Retina (tissue), 1 donor: ENCODE data around the gene UBL3.

Experiments used
- DNase-seq: peaks from one replicate; pipeline ENCODE4 v3.0.0-alpha.2; 2016

UBL3 gene

GRCh38 chr13:29850213-29850898 lies at the start of gene UBL3:
UBL3 (minus strand) TSS chr13:29850617; CDS start chr13:29849538, 1,079 bp downstream.
- peak; percentile 97 for DNase-seq

GRCh38 chr13:29897102-29897501 lies 46.7 kb upstream of the UBL3 start:
- no peak for DNase-seq

GRCh38 chr13:29893438-29893837 lies 43.0 kb upstream of the UBL3 start:
- no peak for DNase-seq

GRCh38 chr13:29892151-29892550 lies 41.7 kb upstream of the UBL3 start:
- DNase-seq, result peak; percentile 66

GRCh38 chr13:29889111-29889510 lies 38.7 kb upstream of the UBL3 start:
- no peak for DNase-seq

- DNase-seq, result no peak
Observed at GRCh38 chr13:29888306-29888705, 37.9 kb upstream of the UBL3 start.

- no peak for DNase-seq
Observed at GRCh38 chr13:29887686-29888085, 37.3 kb upstream of the UBL3 start.

- DNase-seq, result no peak
Observed at GRCh38 chr13:29887030-29887557, 36.7 kb upstream of the UBL3 start.

- no peak for DNase-seq
Observed at GRCh38 chr13:29886446-29886845, 36.0 kb upstream of the UBL3 start.

GRCh38 chr13:29885989-29886388 lies 35.6 kb upstream of the UBL3 start:
- DNase-seq, result no peak

- peak; percentile 65 for DNase-seq
Observed at GRCh38 chr13:29884671-29885430, 34.4 kb upstream of the UBL3 start.

GRCh38 chr13:29883941-29884518 lies 33.6 kb upstream of the UBL3 start:
- no peak for DNase-seq

GRCh38 chr13:29882076-29882475 lies 31.7 kb upstream of the UBL3 start:
- no peak for DNase-seq

- no peak for DNase-seq
Observed at GRCh38 chr13:29878101-29878500, 27.7 kb upstream of the UBL3 start.

GRCh38 chr13:29877456-29878078 lies 27.1 kb upstream of the UBL3 start:
- no peak for DNase-seq

- DNase-seq, result no peak
Observed at GRCh38 chr13:29875646-29876045, 25.2 kb upstream of the UBL3 start.

- DNase-seq, result no peak
Observed at GRCh38 chr13:29868581-29868980, 18.2 kb upstream of the UBL3 start.

- DNase-seq, result no peak
Observed at GRCh38 chr13:29865934-29866333, 15.5 kb upstream of the UBL3 start.

GRCh38 chr13:29861694-29862110 lies 11.3 kb upstream of the UBL3 start:
- no peak for DNase-seq

GRCh38 chr13:29859971-29860370 lies 9.6 kb upstream of the UBL3 start:
- DNase-seq, result no peak

- no peak for DNase-seq
Observed at GRCh38 chr13:29858667-29859066, 8.2 kb upstream of the UBL3 start.

- no peak for DNase-seq
Observed at GRCh38 chr13:29858231-29858630, 7.8 kb upstream of the UBL3 start.

GRCh38 chr13:29857085-29857484 lies 6.7 kb upstream of the UBL3 start:
- DNase-seq, result no peak
